Activated CD4-positive, alpha-beta T cell treated with anti-CD3 and anti-CD28 coated beads, Interleukin-2, amount 50 U/mL, for 1 hour (primary cell): ENCODE measurements around the gene BTBD16.

Experiments used
- DNase-seq: peaks from one replicate; pipeline ENCODE4 v3.0.0-alpha.2; 2020

Gene BTBD16

DNA sequence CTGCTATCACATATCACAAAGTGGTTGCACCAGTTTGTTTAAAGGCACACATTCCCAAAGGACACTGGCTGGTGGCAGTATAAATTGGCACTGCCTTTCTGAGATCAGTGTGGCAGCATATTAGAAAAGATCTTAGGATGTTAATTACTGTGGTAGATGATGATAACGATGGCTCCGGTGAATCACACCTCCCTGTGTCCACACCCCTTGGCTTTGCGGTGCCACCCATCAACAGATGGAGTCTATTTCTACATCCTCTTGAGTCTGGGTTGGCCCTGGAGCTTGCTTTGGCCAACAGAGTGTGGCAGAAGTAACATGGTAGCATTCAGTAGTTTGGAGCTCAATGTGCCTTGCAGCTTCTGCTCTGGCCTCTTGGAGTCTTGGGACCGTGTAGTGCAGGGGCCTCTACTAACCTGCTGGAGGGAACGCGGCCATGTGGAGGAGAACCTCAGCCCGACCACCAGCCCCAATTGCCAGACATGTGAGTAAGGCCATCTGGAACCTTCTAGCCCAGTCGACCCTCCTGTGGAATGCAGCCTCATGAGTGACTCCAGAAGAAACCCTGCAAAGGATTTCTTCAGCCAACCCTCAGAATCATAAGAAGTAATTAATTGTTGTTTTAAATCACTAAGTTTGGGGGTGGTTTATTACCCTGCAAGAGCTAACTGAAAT lies 76.2 kb downstream of the BTBD16 start:
- DNase-seq: no peak

DNA sequence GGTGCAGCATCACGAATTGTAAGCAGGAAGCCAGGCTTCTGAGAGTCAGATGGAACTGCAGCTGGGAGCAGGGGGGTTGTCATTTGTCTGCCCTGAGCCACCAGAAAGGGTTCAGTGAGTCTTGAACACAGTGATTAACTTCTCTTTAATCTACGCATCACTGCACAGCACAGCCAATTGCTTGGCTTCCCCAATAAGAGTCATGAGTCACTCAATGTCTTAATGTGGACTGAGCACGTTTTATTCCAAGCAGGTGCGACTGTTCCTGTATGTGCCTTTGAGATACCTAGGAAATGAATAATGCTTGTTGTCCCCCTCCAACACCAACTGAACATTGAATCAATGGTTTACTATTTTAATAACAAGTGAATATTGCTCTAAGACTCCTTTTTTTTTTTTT lies 77.4 kb downstream of the BTBD16 start:
- DNase-seq: no peak

- no peak for DNase-seq
Measured at GRCh38 chr10:122348935-122349361, 77.9 kb downstream of the BTBD16 start.

GRCh38 chr10:122349758-122350369 lies 78.8 kb downstream of the BTBD16 start:
- DNase-seq: no peak

GRCh38 chr10:122350893-122351292 lies 79.8 kb downstream of the BTBD16 start:
- DNase-seq: no peak

DNA sequence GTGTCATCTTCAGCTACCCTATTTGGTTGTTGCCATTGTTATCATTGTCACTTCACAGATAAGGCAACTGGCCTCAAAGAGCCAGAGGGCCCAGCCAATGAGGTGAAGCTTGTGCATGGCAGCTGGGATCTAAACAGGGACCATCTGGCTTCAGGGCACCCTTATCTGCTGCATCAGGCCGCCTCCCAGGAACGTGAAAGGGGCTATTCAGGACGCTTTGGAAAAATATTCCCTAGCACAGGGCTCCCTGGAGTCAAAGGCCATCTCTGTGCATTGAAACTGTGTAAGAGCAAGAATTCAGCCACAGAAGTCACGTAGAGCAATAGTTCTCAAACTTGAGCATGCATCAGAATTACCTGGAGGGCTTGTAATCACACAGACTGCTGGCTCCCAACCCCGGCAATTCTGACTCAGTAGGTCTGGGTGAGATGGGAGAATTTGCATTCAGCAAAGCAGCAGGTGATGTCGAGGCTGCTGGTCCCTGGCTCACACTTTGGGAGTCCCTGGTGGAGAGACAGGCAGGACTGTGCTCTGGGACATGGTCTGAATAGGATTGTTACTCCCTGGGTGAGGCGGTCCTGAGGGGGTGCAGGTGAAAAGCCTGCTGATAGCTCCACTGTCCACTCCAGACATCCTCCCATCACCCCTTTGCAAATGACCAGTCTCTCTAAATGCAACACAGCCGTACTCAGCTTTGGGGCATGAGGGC lies 81.9 kb downstream of the BTBD16 start:
- no peak for DNase-seq

DNA sequence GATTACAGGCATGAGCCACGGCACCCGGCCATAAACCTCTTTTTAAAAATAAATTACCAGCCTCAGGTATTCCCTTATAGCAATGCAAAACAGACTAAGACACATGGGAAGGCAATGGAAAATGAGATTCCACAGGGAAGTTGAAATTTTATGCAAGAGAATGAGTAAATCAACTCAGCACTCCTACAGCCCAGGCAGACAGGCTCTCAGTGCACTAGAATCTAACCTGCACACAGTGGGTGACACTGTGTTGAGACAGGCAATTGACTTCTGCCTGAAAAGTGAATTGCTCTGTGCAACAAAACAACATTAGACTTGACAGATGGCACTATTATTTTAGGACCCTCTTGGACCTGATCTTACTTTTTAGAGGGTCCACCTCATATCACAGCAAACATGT lies 83.3 kb downstream of the BTBD16 start:
- no peak for DNase-seq

DNA sequence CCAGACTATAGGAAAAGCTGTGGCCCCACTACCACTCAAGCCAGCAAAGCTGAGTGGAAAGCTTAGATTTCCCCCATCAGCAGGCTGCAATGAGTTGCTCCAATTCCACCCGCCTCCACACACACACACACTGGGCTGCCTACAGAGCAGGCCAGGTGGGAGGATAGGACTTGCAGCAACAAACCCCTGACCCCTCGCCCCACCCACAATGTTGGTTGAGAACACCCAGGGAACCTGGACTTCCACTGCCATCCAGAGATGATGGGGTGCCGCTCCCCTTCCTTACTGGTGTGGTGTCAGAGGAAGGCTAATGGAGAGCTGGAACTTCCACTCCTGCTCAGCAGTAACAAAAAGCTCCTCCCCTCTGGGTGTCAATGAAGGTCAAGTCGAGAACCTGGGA lies 86.6 kb downstream of the BTBD16 start:
- DNase-seq: no peak

GRCh38 chr10:122359621-122360020 lies 88.5 kb downstream of the BTBD16 start:
- DNase-seq: no peak

- DNase-seq: no peak
Measured at GRCh38 chr10:122361046-122361445, 90.0 kb downstream of the BTBD16 start.

DNA sequence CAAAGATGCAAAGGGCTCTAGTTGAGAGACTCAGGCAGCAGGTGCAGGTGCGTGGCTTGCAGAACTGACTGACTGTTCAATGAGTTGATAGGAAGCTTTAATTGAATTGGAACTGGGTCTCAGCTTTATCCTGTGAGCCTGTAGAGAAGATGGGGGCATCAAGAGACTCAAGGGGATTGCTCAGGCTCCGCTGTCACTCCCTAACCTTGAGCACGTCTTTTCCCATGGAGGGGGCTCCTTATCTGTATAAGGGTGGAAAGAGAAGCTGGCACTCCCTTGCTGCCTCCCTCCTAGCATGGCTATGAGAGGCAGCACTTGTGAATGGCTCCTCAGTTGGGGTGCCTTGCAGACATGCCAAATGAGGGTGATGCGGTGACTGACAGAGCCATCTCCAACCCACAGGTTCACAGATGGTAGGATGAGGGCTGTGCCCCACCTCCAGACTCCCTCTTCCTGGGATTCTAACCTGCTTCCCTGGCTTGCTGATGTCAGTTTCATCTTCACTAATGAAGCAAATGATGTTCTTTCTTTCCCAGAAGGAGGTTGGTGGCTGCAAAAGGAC lies 91.0 kb downstream of the BTBD16 start:
- no peak for DNase-seq

GRCh38 chr10:122362621-122363020 lies 91.5 kb downstream of the BTBD16 start:
- no peak for DNase-seq

DNA sequence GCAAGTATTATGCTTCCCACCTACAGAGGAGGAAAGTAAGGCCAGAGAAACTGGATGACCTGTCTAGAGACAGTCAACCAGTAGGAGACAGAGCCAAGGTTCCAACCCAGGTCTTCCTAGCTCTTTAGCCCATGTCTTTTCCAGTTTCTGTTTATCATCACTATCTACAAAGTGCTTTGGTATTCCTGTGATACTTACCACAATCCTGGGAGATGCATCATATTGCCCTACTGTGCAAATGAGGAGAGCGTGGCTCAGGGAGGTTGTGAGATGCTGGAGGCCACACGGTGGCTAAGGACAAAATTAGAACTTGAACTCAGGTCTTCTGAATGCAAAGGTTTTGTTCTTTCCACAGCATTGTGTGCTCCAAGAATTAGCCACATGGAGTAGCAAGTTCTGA lies 92.2 kb downstream of the BTBD16 start:
- no peak for DNase-seq

GRCh38 chr10:122363722-122364463 lies 92.8 kb downstream of the BTBD16 start:
- DNase-seq: no peak

GRCh38 chr10:122368502-122369254 lies 97.6 kb downstream of the BTBD16 start:
- no peak for DNase-seq

DNA sequence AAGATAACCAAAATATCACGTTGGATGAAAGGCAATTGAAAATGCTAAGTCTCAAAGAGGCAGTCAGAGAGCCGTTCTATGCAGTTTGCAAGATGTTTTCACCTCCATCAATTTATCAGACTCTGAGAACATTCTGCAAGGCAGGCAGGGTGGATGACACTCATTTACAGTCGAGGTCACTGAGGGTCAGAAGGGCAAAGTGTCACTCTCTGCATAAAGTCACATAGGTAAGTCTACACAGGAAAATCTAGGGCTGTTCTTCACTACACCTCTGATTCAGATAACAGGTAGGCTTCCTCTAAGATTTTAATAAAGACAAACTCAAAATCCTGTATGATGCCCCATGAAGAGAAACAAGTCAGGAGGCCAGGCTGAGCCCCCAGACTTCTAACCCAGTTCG lies 102.0 kb downstream of the BTBD16 start:
- no peak for DNase-seq

- DNase-seq: no peak
Measured at GRCh38 chr10:122373721-122374120, 102.6 kb downstream of the BTBD16 start.

- peak; percentile 93 for DNase-seq
Measured at GRCh38 chr10:122374237-122374858, 103.3 kb downstream of the BTBD16 start, which contains the start of gene PLEKHA1. TSS of gene PLEKHA1 (plus strand) at chr10:122374708. CDS start at chr10:122393201, 18,493 bp downstream.

GRCh38 chr10:122374859-122375678 lies 104.0 kb downstream of the BTBD16 start:
- DNase-seq: peak; percentile 65

DNA sequence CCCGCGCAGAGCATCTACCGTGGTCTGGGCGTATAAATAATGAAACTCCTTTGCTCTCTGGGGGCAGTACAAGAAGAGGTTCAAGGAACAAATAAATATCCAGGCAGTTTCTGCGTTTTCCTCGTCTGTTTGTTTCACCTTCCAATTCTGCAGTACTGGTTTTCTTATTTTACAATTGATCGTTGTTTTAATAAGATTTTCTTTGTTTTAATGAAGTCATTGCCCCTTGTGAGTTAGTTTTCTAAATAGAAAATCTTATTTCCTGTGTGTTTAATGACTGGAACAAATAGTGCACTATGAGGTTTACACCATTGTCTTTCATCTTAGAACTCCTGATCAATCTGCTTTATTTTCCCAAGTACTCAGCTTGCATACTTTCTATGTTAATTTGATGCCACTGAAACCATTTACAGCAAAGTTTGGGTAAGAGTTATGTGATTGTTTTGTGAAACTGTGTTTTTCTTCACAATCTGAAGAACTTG lies 104.6 kb downstream of the BTBD16 start:
- DNase-seq: no peak
